GM04504 (cell line): Measurements from ENCODE around the gene SUSD5.
"Not testable (repeated sequence)": the region's sequence is repeated elsewhere in the genome, so short reads cannot be mapped to it uniquely, and the experiment has no call there.

Source experiments
- DNase-seq: peaks from one replicate; pipeline ENCODE4 v3.0.0-alpha.2; 2012; ENCODE audit warnings: low read depth

Gene SUSD5

DNA sequence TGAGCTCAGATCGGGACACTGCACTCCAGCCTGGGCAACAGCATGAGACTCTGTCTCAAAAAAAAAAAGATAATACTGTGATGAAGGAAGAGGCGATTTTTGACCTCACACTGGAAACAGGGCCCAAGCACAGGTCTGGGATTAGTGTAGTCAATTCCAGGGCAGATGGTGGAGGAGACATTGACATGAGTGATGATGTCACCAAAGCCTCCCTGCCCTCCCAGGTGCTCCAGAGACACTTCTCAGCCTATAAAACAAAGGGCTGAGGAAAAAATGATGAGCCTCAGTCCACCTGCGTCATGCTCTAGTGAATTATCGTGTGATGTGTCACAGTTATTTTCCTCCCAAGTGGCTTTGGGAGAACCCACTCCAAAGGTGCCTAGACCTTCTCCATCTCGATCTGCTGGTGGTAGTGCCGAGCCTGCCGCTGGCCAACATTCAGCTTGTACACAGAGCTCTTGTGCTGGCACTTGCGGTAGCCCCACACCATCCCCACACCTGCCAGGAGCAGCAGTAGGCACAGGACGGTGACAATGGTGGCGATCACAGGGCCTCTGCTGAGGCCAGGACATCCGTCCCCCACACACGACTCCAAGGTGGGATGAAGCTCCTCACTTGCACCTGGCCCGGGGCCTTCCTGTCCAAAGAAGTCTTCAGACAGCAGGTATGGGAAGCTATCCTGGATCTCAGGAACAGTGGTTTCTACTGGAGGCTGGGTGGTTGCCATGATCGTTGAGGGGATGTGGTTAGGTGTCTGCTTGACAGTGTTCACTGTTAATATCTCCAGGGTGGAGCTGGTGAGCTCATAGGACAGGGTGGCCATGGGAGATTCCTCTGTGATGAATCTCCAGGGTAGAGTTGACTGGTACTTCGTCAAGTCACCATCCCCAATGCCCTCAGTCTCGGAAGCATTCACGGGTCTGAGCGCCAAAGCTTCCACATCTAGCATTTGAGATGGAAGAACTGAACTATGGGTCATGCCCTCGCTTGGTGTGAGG is 65.9 kb downstream of the SUSD5 start:
- DNase-seq, result no peak

DNA sequence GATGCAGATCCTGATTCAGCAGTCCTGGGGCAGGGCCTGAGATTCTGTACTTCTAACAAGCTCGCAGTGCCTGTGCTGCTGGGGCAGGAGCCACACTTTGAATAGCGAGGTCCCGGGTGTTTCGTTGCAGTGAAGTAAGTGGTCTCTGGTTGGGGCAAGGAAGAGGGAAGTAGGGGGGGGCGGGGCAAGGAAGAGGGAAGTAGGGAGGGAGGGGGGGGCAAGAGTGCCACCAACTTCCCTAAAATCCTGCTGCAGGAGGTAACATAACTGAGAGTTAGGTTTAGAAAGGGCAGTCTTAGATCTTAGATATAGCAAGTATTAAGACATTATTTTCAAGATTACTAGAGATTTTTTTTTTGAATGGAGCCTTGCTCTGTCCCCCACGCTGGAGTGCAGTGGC is 69.3 kb downstream of the SUSD5 start:
- no peak for DNase-seq

DNA sequence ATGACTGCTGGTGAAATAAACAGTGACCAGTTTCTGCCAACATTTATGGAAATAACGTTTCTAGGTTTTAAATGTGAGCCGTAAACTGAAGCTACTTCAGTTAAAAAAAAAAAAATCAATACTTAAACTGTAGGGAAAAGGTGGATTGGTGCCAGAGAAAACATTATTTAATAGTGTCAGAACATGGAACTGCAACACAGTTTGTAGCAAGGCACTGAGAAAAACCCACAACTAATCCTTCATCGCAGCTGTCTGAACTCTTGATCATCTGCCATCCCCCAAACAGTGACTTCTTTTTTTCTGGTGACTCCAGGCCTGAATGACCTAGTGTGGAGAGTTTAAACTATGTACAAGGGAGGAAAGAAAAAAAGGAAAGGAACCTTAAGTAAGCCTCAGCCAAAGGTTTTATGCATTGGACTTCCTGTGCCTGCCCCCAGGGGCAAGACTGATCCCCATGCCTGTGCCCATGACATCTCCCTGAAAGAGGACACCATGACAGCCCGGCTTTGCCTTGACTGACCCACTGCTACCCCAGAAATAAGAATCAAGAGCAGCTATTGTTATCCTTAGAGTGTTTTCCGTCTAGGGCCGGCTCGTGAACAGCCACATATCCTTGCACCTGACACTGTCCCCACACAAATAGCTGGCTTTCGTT is 71.7 kb downstream of the SUSD5 start:
- DNase-seq, result no peak

DNA sequence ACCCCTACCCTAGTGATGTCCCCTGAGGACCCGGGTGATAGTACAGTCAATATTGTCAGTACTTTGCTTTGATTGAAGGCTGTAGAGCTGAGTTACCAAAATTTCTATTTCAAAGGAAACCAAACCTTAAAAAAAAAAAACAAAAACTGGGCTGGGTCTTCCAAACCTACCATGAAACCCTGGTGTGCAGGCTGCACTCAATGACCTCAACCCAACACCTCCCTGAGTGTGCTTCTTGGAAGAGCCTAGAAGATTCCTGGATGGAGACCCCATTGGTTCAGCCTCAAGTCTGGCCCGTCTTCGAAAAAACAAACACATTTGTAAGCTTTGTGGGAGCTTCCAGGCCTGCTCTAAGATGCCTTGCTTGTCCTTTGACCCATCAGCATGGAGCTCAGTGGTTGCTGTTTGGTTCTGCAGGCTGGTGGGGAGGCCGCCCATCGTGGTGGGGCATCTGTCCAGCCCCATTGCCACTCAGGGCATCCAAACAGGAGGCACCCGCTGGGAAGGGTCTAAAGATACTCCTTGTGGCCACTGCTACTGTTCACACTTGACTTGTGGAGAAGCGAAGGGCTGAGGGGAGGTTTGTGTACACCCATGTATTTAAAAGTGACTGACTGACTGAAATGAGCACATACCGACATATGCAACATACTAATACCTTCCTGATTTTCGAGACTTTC is 72.6 kb downstream of the SUSD5 start:
- DNase-seq, result no peak

DNA sequence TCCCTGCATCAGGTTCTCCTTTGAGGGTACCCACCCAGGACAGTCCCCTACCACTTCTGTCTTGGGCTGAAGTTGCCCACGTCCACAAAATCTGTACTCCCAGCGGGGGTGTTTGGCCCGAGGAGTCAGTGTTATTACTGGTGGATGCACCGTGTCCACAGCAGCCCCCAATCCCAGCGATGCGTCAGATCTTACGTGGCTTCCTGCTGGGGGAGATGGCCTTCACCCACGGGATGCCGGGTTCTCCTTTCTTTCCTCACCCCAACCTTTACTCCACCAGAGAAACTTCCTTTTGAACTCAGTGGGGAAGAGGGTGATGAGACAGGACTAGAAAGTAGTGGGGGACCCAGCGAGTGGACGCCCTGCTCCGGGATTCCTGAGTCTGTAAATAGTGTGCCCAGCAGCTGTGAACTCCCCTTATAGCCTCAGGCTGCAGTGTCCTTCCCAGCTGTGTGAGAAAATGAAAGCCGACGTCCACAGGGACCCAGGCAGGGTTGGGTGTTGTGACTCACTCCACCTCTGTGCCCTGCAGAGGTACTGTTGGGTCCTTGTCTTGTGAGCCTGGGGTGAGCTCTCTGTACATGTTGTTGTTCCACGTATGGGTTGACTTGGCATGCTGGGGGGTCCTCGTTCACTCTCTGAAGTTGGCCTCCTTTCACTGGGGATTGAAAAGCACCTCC is 73.2 kb downstream of the SUSD5 start:
- no peak for DNase-seq

DNA sequence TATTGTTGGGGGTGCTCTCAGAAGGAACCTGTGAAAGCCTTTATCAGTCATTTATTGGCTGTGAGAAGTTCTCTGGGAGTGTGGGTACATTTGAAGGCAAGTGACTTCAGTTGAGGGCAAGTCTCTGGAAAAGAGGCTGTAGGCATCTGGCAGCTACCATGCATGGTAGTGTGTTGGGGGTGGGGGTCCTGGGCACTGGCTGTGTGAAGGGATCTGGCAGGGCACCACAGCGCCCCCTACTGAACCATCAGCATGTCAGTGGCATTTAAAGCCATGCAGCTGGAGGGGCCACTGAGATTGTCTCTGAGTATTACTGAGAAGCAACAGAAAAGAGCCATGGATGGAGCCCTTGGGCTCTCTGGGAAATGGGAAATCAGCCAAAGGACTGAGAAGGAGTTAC is 74.2 kb downstream of the SUSD5 start:
- DNase-seq, result no peak

DNA sequence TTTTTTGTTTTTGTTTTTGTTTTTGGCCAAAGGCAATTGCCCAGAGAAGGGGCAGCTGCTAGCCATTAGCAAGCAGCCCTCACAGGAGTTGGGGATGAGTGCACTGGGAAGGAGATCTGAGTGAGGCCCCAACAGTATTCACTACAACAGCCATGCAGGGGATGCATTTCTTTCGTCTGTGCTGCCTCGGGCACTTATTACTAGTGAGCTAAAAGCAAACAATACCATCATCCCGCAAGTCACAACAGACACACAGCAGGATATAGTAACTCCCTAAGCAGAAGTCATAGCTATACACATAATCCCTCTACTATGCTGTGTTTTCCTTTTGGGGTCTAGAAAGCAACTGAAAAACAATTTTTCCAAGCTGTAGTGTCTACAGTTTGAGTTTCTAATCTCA is 77.6 kb downstream of the SUSD5 start:
- no peak for DNase-seq

DNA sequence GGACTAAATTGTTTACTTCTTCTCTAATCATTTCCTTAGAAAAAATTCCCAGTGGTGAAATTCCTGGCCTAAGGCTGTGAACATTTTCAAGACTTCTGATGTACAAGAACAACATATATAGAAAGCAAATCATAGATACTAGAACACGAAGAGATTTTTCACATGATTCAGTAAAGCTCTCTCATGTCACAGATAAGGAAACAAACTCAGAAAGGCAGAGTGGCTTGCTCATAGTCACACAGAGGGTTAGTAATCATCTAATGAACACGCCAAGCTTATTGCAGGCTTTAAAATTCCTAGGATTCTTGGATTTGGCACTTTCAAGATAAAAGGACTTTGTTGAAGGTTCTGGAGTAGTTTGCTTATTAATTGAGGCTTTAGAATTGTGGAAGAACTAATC is 78.6 kb downstream of the SUSD5 start:
- no peak for DNase-seq

DNA sequence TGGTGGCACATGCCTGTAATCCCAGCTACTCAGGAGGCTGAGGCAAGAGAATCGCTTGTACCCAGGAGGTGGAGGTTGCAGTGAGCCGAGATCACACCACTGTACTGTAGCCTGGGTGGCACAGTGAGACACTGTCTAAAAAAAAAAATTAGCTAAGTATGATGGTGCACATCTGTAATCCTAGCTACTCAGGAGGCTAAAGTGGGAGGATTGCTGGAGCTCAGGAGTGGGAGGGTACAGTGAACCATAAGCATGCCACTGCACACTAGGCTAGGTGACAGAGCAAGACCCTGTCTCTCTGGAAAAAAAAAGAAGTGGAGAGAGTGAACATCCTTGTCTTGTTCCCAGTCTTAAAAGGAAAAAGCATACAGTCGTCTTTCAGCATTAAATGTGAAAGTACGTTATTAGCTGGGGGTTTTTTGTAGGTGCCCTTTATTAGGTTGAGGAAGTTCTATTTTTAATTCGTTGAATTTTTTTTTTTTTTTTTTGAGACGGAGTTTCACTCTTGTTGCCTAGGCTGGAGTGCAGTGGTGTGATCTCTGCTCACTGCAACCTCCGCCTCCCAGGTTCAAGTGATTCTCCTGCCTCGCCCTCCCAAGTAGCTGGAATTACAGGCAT is 79.5 kb downstream of the SUSD5 start:
- DNase-seq, result not testable (repeated sequence)

DNA sequence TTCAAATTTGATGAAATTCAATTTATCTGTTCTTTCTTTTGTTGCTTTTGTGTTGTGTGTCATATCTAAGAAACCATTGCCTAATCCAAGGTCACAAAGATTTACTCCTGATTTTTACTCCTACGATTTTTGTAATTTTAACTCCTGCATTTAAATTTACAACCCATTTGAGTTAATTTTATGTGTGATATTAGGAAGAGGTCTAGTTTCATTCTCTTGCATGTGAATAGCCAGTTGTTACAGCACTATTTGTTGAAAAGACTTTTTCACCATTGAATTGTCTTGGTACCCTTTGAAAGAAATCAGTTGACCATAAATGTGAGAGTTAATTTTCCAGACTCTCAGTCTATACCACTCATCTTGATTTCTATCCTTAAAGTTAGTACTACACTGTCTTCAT is 80.9 kb downstream of the SUSD5 start:
- DNase-seq, result no peak

DNA sequence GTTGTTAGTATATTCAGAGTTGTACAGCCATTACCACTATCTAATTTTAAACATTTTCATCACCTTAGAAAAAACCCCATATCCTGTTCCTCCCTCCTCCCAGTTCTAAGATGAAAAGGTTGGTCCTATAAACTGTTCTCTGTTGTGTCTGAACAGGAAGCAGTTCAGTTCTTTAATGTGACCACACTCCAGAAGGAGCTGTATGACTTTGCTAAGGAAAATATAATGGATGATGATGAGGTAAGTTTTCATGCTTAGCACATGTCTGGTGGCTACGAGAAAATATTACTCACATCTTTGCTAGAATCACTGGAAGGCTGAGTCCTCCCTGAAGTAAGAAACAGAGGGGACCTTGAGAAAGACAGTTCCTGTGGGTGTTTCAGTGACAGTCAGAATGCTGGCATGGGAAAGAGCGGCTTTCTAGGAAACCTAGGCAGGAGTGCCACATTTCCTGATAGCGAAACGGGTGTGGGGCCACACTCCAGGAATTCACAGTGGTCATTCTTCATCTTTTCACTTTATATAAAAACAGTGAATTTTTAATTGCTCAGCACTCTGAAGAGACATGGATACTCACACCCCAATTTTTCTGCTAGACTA is 84.5 kb downstream of the SUSD5 start:
- DNase-seq, result no peak

DNA sequence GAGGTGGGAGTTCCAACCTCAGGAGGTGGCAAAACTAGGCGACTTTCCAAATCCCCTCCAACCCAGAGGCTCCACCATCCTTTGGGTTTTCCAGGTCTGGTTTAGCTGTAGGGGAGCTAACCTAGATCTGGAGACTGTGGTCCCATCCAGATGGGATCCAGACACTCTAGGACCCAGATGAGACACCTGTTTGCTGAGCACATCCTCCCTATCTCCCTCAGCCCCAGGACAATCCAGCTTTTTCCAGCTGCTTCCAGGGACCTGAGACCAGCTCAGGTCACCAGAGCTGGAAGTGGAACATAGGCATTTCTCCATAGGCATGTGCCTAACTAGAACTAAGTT is 86.6 kb downstream of the SUSD5 start:
- DNase-seq, result no peak

DNA sequence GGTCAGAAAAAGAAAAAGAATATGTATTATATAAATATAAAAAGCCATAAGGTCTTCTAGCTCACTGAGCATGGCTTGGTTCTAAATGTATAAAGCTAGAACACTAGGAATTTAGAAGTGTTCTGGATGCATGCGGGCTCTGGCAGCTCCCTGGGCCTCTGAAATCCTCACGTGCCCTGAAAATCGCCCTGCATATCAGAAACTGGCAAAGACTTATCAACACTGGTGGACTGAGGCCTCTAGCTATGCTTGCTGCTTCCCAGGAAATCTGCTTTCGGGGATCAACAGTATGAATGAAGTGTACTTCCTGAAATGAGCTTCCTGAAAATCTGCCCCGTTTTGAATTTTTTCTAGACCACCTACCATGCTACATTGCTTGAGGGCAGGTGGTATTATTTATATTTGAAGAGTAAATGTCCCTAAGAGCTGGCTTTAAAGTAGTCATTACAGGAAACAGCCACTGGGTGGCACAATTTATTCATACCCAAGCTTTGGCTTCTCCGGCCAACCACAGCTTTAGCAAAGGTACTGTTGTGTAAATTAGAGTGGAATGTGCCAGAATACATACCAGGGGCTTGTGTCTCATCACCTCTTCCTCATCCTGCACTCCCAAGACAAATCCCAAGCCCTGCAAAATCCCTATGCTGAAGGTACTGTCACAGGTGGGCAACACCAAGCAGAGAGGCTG is 87.1 kb downstream of the SUSD5 start:
- DNase-seq, result no peak

DNA sequence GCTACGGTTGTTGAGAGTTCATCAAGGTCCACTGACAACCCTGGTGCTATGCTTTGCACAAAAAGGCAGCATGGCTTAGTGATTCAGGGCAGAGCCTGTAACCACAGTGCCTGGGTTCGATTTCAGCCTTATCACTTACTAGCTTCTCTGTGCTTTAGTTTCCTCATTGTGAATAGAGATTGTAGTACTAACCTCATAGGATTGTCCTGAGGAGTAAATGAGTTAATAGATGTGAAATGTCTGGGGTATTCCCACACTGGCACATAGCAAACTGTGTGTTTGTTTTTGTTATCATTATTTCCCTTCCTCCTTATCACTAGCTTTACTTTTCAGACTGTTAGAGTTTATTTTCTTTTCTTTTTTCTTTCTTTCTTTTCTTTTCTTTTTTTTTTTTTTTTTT is 88.5 kb downstream of the SUSD5 start:
- no peak for DNase-seq

DNA sequence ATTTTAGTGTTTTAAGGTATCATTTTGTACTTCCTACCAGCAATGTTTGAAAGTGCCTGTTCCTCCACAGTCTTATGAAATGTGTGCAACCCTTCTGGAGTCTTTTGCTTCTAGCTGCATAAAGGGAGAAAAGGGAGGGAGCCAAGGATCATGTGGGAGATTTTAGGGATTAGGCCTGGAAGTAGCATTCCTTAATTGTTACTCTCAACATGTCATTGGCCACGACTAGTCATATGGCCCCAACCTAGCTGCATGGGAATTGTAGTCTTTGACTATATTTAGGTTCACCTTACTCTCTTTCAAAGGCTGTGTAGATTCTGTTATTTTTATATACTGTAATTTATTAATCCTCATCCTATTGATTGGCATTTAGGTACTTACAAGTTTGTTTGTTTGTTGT is 89.9 kb downstream of the SUSD5 start:
- no peak for DNase-seq

DNA sequence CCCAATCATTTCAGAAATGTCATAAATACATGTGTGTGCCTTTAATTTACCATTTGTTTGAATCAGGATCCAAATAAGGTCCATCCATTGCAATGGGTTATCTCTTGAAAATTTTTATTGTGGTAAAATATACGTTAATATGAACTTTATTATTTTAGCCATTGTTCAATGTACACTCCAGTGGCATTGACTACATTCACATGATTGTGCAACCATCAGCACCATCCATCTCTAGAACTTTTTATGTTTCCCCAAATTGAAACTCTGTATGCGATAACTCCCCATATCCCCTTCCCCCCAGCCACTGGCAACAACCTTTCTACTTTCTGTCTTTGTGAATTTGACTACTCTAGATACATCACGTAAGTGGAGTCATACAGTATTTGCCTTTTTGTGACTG is 92.8 kb downstream of the SUSD5 start:
- no peak for DNase-seq

DNA sequence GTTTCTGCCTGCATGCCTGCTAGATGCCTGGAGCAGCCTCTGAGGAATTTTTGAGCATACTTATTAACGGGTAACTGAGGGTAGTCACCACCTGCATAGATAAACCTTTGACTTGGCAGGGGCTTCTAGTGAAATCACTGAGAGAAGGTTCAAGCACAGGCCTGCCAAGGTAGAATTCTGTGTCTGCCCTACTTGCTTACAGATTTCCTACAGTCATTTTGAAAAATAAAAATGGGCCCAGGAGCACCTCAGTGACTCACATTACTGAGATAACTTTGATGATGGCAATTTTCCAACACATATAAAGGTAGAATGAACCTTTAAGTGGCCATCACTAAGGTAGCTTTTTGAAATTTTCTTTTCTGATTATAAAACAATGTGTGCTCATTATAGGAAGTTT is 94.0 kb downstream of the SUSD5 start:
- no peak for DNase-seq

DNA sequence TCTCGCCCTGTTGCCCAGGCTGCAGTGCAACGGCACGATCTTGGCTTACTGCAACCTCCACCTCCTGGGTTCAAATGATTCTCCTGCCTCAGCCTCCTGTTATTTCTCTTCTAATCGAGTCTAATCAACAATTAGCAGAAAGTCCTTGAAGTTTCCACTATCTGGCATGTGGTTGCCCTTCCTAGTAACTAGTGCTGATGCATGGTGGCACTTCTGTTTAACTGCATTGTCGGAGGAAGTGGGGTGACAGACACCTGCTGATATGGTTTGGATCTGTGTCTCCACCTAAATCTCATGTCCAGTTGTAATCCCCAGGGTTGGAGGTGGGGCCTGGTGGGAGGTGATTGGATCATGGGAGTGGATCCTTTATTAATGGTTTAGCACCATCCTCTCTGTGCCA is 95.6 kb downstream of the SUSD5 start:
- no peak for DNase-seq

DNA sequence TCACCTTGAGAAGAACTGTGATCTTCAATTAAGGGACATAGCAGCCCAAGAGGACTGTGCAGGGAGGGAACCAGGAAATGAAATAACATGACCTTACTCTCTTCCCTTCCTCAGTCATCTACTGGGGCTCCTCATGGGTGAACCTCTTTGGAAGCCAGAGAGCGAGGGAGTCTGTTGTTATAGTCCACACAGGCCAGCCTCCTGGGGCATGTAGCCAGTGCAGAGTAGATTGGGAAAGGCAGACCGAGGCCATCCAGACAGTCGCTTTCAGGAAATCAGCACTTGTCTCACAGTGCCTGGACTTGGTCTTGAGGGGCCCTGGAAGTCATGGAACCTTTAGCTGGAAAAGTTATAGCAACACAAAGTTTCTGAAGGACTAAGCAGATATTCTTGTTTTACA is 98.7 kb downstream of the SUSD5 start:
- DNase-seq, result no peak

DNA sequence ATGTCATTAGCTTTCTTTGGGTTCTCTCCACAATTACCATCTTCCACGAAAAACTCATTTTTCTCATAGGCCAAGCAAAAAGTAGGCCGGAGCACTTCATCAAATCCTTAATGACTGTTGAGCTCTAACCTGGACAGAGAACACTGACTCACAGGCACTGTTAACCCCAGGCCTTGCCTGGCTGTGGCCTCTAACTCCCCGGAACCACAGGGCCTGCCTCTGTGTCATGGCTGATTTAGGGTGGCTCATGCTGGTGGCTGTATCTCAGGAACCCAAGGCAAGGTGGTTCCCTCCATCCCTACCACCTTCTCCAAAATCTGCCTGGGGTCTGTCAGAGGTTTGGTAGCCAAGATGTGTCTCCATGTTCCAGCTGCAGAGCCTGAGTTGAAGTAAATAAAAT is 101.1 kb downstream of the SUSD5 start:
- DNase-seq, result no peak
